Right lobe of liver (tissue), 4 donors: Measurements from ENCODE around the gene CTCF.

Experiments
- CTCF ChIP-seq, 4 donors: fragments of 200-600 bp in 3 of 4; fragments of 450-650 bp in 1 of 4; IDR thresholded peaks; one replicate each; pipeline versions ENCODE4 v1.5.1 to v1.8.0; 2016 to 2022; ENCODE audit warnings: antibody characterized with exemption in 4 of 4, mild to moderate bottlenecking in 2 of 4
- POLR2A ChIP-seq: fragments of 450-650 bp; IDR thresholded peaks from one replicate; pipeline ENCODE4 v1.6.1; 2017; ENCODE audit warnings: antibody characterized with exemption, mild to moderate bottlenecking
- donor health status: DM: no; HTN: no; CAD: no.
- donor health status: DM: no; HTN: no; CAD: no.
- donor health status: DM: no; HTN: yes; CAD: no.

- TF ChIP-seq CTCF (IDR thresholded peaks at IDR 0.05) = no peak
- TF ChIP-seq POLR2A = no peak
These were observed 13.8 kb upstream of the CTCF start for GRCh38 chr16:67548265-67549126.
